B cell (primary cell): ENCODE results near the gene BABAM1. TPM values are rescaled to one million over a fixed set of nuclear protein-coding genes. Genes with fewer than 3 reads are reported as not detected.
A peak's percentile ranks its signal among the peaks of the same experiment; 100 is the strongest.

Experiments used
- ATAC-seq: fragments of 200-7000 bp; cut with Tn5 transposase; one replicate; pipeline ENCODE4 v1.10.0; 2021; ENCODE audit warnings: low read depth, mild to moderate bottlenecking, moderate number of reproducible peaks, moderate library complexity
- CTCF ChIA-PET: fragments of 350-600 bp; sonication (Branson Sonifier 250); formaldehyde crosslinking; loops from one replicate; lab custom pipeline; 2021; ENCODE audit warnings: antibody characterized with exemption, inconsistent platforms; lab: Charles Lee
- POLR2A ChIA-PET: fragments of 350-600 bp; sonication (Branson Sonifier 250); formaldehyde crosslinking; loops from one replicate; lab custom pipeline; 2021; ENCODE audit warnings: antibody characterized with exemption; lab: Charles Lee
- DNase-seq: peaks from one replicate; pipeline ENCODE4 v3.0.0; 2013
- H2AFZ ChIP-seq: 2 replicates; pipeline ENCODE4 v1.6.1; 2012; ENCODE audit warnings: mild to moderate bottlenecking, low read depth, low read length; ENCODE audit not compliant: insufficient read depth, poor library complexity, severe bottlenecking
- H3K27ac ChIP-seq, 2 donors: 1 replicate in 1 of 2; 2 replicates in 1 of 2; pipeline ENCODE4 v1.5.1; 2012 to 2013; ENCODE audit warnings: low read length in 2 of 2, mild to moderate bottlenecking in 2 of 2, moderate library complexity in 1 of 2
- H3K27me3 ChIP-seq, 4 experiments: fragments of 200-600 bp in 1 of 4; sonication (generic) in 1 of 4; replicated peaks in 1 of 4; 1 replicate in 2 of 4; 2 replicates in 2 of 4; pipeline versions ENCODE4 v1.6.1 to v1.7.0; 2013 to 2016; ENCODE audit warnings: low read length in 3 of 4, mild to moderate bottlenecking in 2 of 4, mixed read lengths in 1 of 4, moderate library complexity in 1 of 4; ENCODE audit not compliant: insufficient read depth in 4 of 4, control insufficient read depth in 3 of 4; ENCODE audit errors: control extremely low read depth in 1 of 4
- H3K36me3 ChIP-seq, 2 experiments: replicated peaks in 1 of 2; 1 replicate in 1 of 2; 2 replicates in 1 of 2; pipeline versions ENCODE4 v1.6.1 to v1.7.1; 2013; ENCODE audit warnings: low read length in 1 of 2; ENCODE audit not compliant: insufficient read depth in 2 of 2, control insufficient read depth in 1 of 2; ENCODE audit errors: control extremely low read depth in 1 of 2, extremely low read depth in 1 of 2
- H3K4me1 ChIP-seq, 2 donors: fragments of 200-600 bp in 1 of 2; sonication (generic) in 1 of 2; 1 replicate in 1 of 2; 2 replicates in 1 of 2; pipeline versions ENCODE4 v1.5.1 to v1.6.1; 2013 to 2017; ENCODE audit warnings: low read length in 2 of 2; ENCODE audit not compliant: control insufficient read depth in 2 of 2, insufficient read depth in 2 of 2
- H3K4me2 ChIP-seq: replicated peaks from 2 replicates; pipeline ENCODE3; 2012; ENCODE audit warnings: mild to moderate bottlenecking, low read depth, low read length; ENCODE audit not compliant: poor library complexity, severe bottlenecking
- H3K4me3 ChIP-seq, 5 experiments: fragments of 200-600 bp in 1 of 5; sonication (generic) in 1 of 5; 1 replicate in 3 of 5; 2 replicates in 2 of 5; pipeline versions ENCODE4 v1.5.1 to v1.7.0; 2011 to 2016; ENCODE audit warnings: low read length in 4 of 5, mild to moderate bottlenecking in 4 of 5, low read depth in 2 of 5, control low read depth in 1 of 5, moderate library complexity in 1 of 5; ENCODE audit not compliant: insufficient read depth in 1 of 5; ENCODE audit errors: control extremely low read depth in 1 of 5, extremely low read depth in 1 of 5
- H3K79me2 ChIP-seq: fragments of 200-600 bp; sonication (generic); one replicate; pipeline ENCODE4 v1.6.0; 2016; ENCODE audit warnings: low read length; ENCODE audit not compliant: control insufficient read depth, insufficient read depth
- H3K9ac ChIP-seq: fragments of 200-600 bp; sonication (generic); 2 replicates; pipeline ENCODE4 v1.6.1; 2017; ENCODE audit warnings: mild to moderate bottlenecking, low read length, moderate library complexity
- H3K9me3 ChIP-seq, 3 donors: one replicate each; pipeline versions ENCODE4 v1.6.1 to v1.7.1; 2013; ENCODE audit warnings: low read length in 2 of 3; ENCODE audit not compliant: control insufficient read depth in 2 of 3, insufficient read depth in 1 of 3; ENCODE audit errors: control extremely low read depth in 1 of 3
- H4K20me1 ChIP-seq: 2 replicates; pipeline ENCODE4 v1.6.0; 2012; ENCODE audit warnings: mild to moderate bottlenecking, low read length; ENCODE audit not compliant: insufficient read depth, control insufficient read depth, poor library complexity, severe bottlenecking
- H3K27ac Mint-ChIP-seq: one replicate; pipeline ENCODE4 v1.8.0; 2021; ENCODE audit warnings: mixed read lengths
- H3K27me3 Mint-ChIP-seq: one replicate; pipeline ENCODE4 v1.8.0; 2021; ENCODE audit warnings: mixed read lengths
- H3K4me1 Mint-ChIP-seq: one replicate; pipeline ENCODE4 v1.8.0; 2021; ENCODE audit warnings: mixed read lengths
- H3K4me3 Mint-ChIP-seq: one replicate; pipeline ENCODE4 v1.8.0; 2021; ENCODE audit warnings: mixed read lengths
- H3K9me3 Mint-ChIP-seq: one replicate; pipeline ENCODE4 v1.8.0; 2022; ENCODE audit warnings: mixed read lengths; ENCODE audit not compliant: insufficient read depth
- EZH2 ChIP-seq: IDR thresholded peaks from 2 replicates; pipeline ENCODE4 v1.6.1; 2012; ENCODE audit warnings: borderline replicate concordance, low read depth, mild to moderate bottlenecking, moderate library complexity, low read length; ENCODE audit not compliant: insufficient read depth, poor library complexity, severe bottlenecking
- WGBS: methylation state at CpG from one replicate; pipeline ENCODE4 v1.1.5; 2013; ENCODE audit warnings: missing lambda C conversion rate; ENCODE audit not compliant: insufficient coverage; 5-methylcytosine and 5-hydroxymethylcytosine counted together
- intact Hi-C: fragments of 100-400 bp; cut with micrococcal nuclease; formaldehyde crosslinking; loops from one replicate; pipeline ENCODE4 v1.10.0; 2022
- polyA plus RNA-seq: library from polyadenylated mRNA; depleted of rRNA; stranded (reverse); fragments of >200 nt; gene quantifications from 2 replicates; pipeline ENCODE4 v1.2.3, GENCODE V29; 2012
- total RNA-seq, 2 donors: library from RNA; stranded (reverse); fragments of 120-200 nt in 1 of 2; gene quantifications; 1 replicate in 1 of 2; 2 replicates in 1 of 2; pipeline versions ENCODE4 v1.2.3 to v1.2.4, GENCODE V29; 2013 to 2022
- TF ChIP-seq, protein P1 (sequence below): fragments of 200-600 bp; IDR thresholded peaks from one replicate; pipeline ENCODE4 v1.8.0; 2022; ENCODE audit warnings: antibody characterized with exemption, mild to moderate bottlenecking

Gene BABAM1
- total and polyA plus RNA-seq, 2 donors (not counting 1 experiment from before 2014, with no cell fraction given) = 105 to 129 TPM

DNA sequence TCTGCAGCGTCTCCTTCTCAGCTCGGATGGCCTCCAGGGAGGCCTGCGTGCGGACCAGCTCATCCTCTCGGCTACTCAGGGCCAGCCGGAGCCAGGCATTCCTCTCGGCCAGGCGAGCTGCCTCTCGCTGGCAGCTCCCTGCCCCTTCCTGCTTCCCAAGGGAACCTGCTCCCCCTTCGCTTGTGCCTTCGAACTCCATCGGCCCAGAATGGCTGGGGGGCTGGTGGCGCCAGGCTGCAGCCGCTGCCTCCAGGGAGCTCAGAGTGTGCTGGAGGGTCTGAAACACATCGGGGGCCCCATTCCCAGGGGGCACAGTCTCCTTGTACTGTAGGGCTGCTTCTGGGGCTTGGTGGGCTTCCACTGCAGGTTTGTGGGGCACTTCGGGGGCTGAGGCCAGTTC lies 4.7 kb upstream of the BABAM1 start:
- intact Hi-C loops = no loop called here
- DNase-seq (no peak), ATAC-seq (no peak)
- H3K27me3 ChIP-seq = no peaks in the 10 kb centered on the region
- peaks cover 0 to 20% (median 6%) of the 10 kb centered on the region in 3 donors for H3K9me3 ChIP-seq
- no peaks in the 10 kb centered on the region for H3K79me2 ChIP-seq
- Mint-ChIP-seq H3K27ac (no peak overlapping the region), H3K4me3 (no peak overlapping the region), H3K27me3 (no peaks in the 10 kb centered on the region), H3K9me3 (no peaks in the 10 kb centered on the region), H3K4me1 (peaks cover 18% of the 10 kb centered on the region)
- no peak overlapping the region for H3K27ac ChIP-seq
- H2AFZ ChIP-seq = no peak overlapping the region
- H3K4me1 ChIP-seq = peaks cover 0 to 23% of the 10 kb centered on the region in 2 donors
- no peak overlapping the region for H3K4me3 ChIP-seq
- no peak overlapping the region for H3K4me2 ChIP-seq
- TF ChIP-seq, protein P1, sequence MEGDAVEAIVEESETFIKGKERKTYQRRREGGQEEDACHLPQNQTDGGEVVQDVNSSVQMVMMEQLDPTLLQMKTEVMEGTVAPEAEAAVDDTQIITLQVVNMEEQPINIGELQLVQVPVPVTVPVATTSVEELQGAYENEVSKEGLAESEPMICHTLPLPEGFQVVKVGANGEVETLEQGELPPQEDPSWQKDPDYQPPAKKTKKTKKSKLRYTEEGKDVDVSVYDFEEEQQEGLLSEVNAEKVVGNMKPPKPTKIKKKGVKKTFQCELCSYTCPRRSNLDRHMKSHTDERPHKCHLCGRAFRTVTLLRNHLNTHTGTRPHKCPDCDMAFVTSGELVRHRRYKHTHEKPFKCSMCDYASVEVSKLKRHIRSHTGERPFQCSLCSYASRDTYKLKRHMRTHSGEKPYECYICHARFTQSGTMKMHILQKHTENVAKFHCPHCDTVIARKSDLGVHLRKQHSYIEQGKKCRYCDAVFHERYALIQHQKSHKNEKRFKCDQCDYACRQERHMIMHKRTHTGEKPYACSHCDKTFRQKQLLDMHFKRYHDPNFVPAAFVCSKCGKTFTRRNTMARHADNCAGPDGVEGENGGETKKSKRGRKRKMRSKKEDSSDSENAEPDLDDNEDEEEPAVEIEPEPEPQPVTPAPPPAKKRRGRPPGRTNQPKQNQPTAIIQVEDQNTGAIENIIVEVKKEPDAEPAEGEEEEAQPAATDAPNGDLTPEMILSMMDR = no peak
- no peak for TF ChIP-seq EZH2
- no peaks in the 10 kb centered on the region for H3K36me3 ChIP-seq
- no peaks in the 10 kb centered on the region for H4K20me1 ChIP-seq
- no peak overlapping the region for H3K9ac ChIP-seq
- CTCF ChIA-PET = interaction anchor here (1.1 to 4.1 kb wide), 5 partner anchors 11 to 79 kb away, joined by 3 to 46 read pairs (median 4); partner anchors contain the start of gene ANKLE1
- POLR2A ChIA-PET = no interaction called here
- WGBS = 92% methylated on average over 16 of the region's 16 CpGs

DNA sequence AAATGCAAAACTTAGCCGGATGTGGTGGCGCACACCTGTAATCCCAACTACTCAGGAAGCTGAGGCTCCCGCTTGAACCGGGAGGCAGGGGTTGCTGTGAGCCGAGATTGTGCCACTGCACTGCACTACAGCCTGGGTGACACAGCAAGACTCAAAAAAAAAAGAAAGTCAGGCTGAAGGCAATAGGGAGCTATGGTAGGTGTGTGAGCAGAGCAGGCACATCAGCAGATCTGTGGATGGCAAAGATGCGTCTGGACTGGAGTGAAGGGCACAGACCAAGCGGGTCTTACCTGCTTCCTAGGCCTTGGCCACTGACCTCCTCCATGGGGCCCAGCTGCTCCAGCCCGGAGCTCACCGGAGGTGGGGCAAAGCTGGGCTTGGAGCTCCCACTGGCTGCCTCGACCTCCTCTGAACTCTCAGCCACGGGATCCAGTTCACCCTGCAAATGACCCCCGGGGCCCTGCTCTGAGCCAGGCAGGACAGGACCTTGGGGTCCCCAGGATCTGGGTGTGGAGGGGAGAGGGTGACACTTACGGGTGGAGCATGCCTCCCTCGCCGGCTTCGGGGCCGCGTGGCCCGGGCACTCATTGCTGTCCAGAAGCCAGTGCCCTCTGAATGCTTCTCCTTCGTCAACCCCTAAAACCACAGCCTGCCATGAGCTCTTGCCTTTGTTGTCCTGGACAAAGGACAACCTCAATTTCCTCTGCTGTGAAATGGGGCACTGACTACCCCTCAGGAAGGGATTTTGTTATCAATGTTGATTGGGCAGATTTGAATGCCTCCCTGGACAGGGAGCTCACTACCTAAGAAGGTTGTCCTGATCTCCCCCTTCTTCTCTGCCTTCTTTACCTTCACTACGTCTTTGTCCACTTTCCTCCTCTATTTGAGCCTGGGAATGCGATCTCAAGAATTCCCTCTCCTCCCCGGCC lies 3.3 kb upstream of the BABAM1 start:
- WGBS = 89% methylated on average over 14 of the region's 23 CpGs
- Histone ChIP-seq H3K4me2 (no peak overlapping the region), H3K4me3 (no peak overlapping the region), H3K27ac (no peak overlapping the region), H4K20me1 (no peaks in the 10 kb centered on the region), H2AFZ (no peak overlapping the region), H3K9ac (no peak overlapping the region), H3K9me3 (peaks cover 0 to 18% (median 6%) of the 10 kb centered on the region in 3 donors), H3K27me3 (no peaks in the 10 kb centered on the region), H3K36me3 (peaks cover 0 to 2% of the 10 kb centered on the region in 2 experiments), H3K79me2 (peaks cover 8% of the 10 kb centered on the region), H3K4me1 (peaks cover 6 to 30% of the 10 kb centered on the region in 2 donors)
- ChIA-PET POLR2A (interaction anchor here (1.0 kb wide), 1 partner anchor 18 kb away, joined by 3 read pairs; the partner anchor contains the start of gene ANKLE1), CTCF (interaction anchor here (0.7 to 4.9 kb wide), 7 partner anchors 8 to 492 kb away, joined by 3 to 52 read pairs (median 4); partner anchors contain the start of gene ANKLE1)
- DNase-seq (no peak), ATAC-seq (no peak)
- Mint-ChIP-seq H3K9me3 (no peaks in the 10 kb centered on the region), H3K4me1 (peaks cover 23% of the 10 kb centered on the region), H3K27me3 (no peaks in the 10 kb centered on the region), H3K27ac (peak overlapping the region; percentile 32), H3K4me3 (no peak overlapping the region)
- intact Hi-C loops = no loop called here
- TF ChIP-seq, protein P1 = no peak
- TF ChIP-seq EZH2 = no peak
